Prostate gland (tissue), 2 donors: Measurements from ENCODE around the gene LRRTM4.

Experiments used
- CTCF ChIP-seq, 4 experiments: fragments of 200-600 bp in 2 of 4; fragments of 450-650 bp in 2 of 4; sonication (generic) in 2 of 4; IDR thresholded peaks; 1 replicate in 3 of 4; 2 replicates in 1 of 4; pipeline ENCODE4 v1.5.1; 2016 to 2019; ENCODE audit warnings: antibody characterized with exemption in 4 of 4, mild to moderate bottlenecking in 2 of 4, moderate library complexity in 2 of 4
- POLR2A ChIP-seq: fragments of 450-650 bp; IDR thresholded peaks from one replicate; pipeline ENCODE4 v1.6.1; 2016; ENCODE audit warnings: antibody characterized with exemption, mild to moderate bottlenecking

GRCh38 chr2:77487074-77487803 lies 34.9 kb downstream of the LRRTM4 start:
- no peak for TF ChIP-seq CTCF (IDR thresholded peaks at IDR 0.05)
- no peak for TF ChIP-seq POLR2A
